Right lobe of liver (tissue), 6 donors: Measurements from ENCODE around the gene NLRP5. TPM values are rescaled to one million over a fixed set of nuclear protein-coding genes. Genes with fewer than 3 reads are reported as not detected.
"Not testable (repeated sequence)": the region's sequence is repeated elsewhere in the genome, so short reads cannot be mapped to it uniquely, and the experiment has no call there.

ENCODE experiments used
- ATAC-seq, 4 donors: fragments of 200-7000 bp; cut with Tn5 transposase; one replicate each; pipeline ENCODE4 v1.9.1; 2020; ENCODE audit warnings: mild to moderate bottlenecking in 4 of 4, moderate library complexity in 4 of 4
- DNase-seq, 3 donors: peaks; one replicate each; pipeline ENCODE4 v3.0.0-alpha.2; 2020
- H3K27ac ChIP-seq, 3 donors: fragments of 200-600 bp; one replicate each; pipeline ENCODE4 v1.8.0; 2022
- H3K27me3 ChIP-seq, 2 donors: fragments of 200-600 bp; one replicate each; pipeline ENCODE4 v1.8.0; 2022
- H3K36me3 ChIP-seq, 4 donors: fragments of 200-600 bp; sonication (generic) in 1 of 4; one replicate each; pipeline versions ENCODE4 v1.5.1 to v1.8.0; 2017 to 2022; ENCODE audit warnings: control low read depth in 1 of 4
- H3K4me1 ChIP-seq, 4 donors: fragments of 200-600 bp; sonication (generic) in 1 of 4; one replicate each; pipeline versions ENCODE4 v1.5.1 to v1.8.0; 2017 to 2022; ENCODE audit warnings: control low read depth in 1 of 4
- H3K4me3 ChIP-seq, 3 donors: fragments of 200-600 bp; one replicate each; pipeline ENCODE4 v1.8.0; 2022
- H3K9me3 ChIP-seq, 4 donors: fragments of 200-600 bp; sonication (generic) in 1 of 4; one replicate each; pipeline versions ENCODE4 v1.5.1 to v1.8.0; 2017 to 2022; ENCODE audit warnings: control low read depth in 1 of 4
- CTCF ChIP-seq, 4 donors: fragments of 200-600 bp in 3 of 4; fragments of 450-650 bp in 1 of 4; IDR thresholded peaks; one replicate each; pipeline versions ENCODE4 v1.5.1 to v1.8.0; 2016 to 2022; ENCODE audit warnings: antibody characterized with exemption in 4 of 4, mild to moderate bottlenecking in 2 of 4
- POLR2A ChIP-seq: fragments of 450-650 bp; IDR thresholded peaks from one replicate; pipeline ENCODE4 v1.6.1; 2017; ENCODE audit warnings: antibody characterized with exemption, mild to moderate bottlenecking
- WGBS: methylation state at CpG from one replicate; pipeline ENCODE4 v1.1.6; 2018; ENCODE audit warnings: low coverage, low lambda C conversion rate; ENCODE audit not compliant: insufficient coverage; ENCODE audit errors: missing lambda C conversion rate; 5-methylcytosine and 5-hydroxymethylcytosine counted together
- intact Hi-C, 2 donors: fragments of 100-400 bp; cut with DNase I; formaldehyde crosslinking; loops; one replicate each; pipeline versions ENCODE4 v1.11.2 to v1.14.1; 2022
- total RNA-seq, 6 experiments: library from RNA; depleted of rRNA in 2 of 6; stranded (reverse); fragments of >200 nt in 2 of 6; fragmentation: NEBNext Ultra II Directional in 3 of 6; extraction: Animal tissue kit (Norgen Biotek cat#: 25700) in 3 of 6; gene quantifications; one replicate each; pipeline versions ENCODE4 v1.1.0 to v1.2.4, GENCODE V29; 2016 to 2023
- donor health status: DM: no; HTN: yes; CAD: no.
- donor health status: DM: no; HTN: no; CAD: no.
- donor health status: DM: no; HTN: no; CAD: no.
- donor health status: DM: no; HTN: yes; CAD: no.
- donor health status: DM: no; HTN: yes; CAD: no.

The NLRP5 gene
- total RNA-seq, 6 experiments from 2014 or later, result not detected

DNA sequence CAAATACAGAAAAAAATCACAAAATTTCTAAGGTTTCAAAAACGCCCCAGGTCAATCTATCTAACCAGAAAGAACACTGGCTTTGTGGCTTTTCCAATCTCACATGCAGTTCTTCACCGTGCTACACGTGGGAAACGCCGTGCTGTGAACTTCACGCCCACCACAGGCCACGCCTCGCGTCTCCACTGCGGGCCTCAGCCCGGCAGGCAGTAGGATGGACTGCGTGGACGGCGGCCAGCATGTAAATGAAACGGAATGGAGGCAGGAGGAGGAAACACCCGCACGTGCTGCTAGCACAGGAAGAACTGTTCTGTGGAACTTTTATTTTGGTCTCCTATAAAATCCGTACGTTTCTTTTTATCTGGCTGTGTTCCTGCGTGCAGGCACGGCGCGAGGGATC is 110.7 kb downstream of the NLRP5 start:
- Histone ChIP-seq H3K4me1 (no peaks in the 10 kb centered on the region), H3K27me3 (no peaks in the 10 kb centered on the region), H3K27ac (no peak overlapping the region), H3K36me3 (peaks cover 0 to 14% (median 5%) of the 10 kb centered on the region in 4 donors), H3K4me3 (no peak overlapping the region), H3K9me3 (no peaks in the 10 kb centered on the region)
- TF ChIP-seq POLR2A (no peak), CTCF (IDR thresholded peaks at IDR 0.05) (no peak)
- peak in 1 of 3 donors; percentile 35 for DNase-seq
- WGBS, result 85% methylated on average over 17 of the region's 23 CpGs
- ATAC-seq, result peak; percentile 22 to 37 (median 34)
- intact Hi-C loops, result no loop called here

GRCh38 chr19:56097776-56098175 is 111.2 kb downstream of the NLRP5 start:
- H3K36me3 ChIP-seq, result peaks cover 0 to 14% (median 7%) of the 10 kb centered on the region in 4 donors
- H3K4me1 ChIP-seq, result no peaks in the 10 kb centered on the region
- H3K4me3 ChIP-seq, result no peak overlapping the region
- WGBS, result 100% methylated on average over 4 of the region's 7 CpGs
- DNase-seq (no peak), ATAC-seq (no peak)
- TF ChIP-seq POLR2A (no peak), CTCF (IDR thresholded peaks at IDR 0.05) (no peak)
- no peaks in the 10 kb centered on the region for H3K9me3 ChIP-seq
- intact Hi-C loops, result no loop called here
- no peaks in the 10 kb centered on the region for H3K27me3 ChIP-seq
- no peak overlapping the region for H3K27ac ChIP-seq

- intact Hi-C loops, ATAC-seq, DNase-seq, H3K4me3 ChIP-seq, H3K27ac ChIP-seq, H3K27me3 ChIP-seq, H3K9me3 ChIP-seq, H3K4me1 ChIP-seq: not testable (repeated sequence)
- H3K36me3 ChIP-seq, result peaks cover 0 to 16% (median 6%) of the 10 kb centered on the region in 4 donors
- 100% methylated on average over 3 of the region's 21 CpGs for WGBS
These were observed 111.7 kb downstream of the NLRP5 start for GRCh38 chr19:56098237-56098636.

GRCh38 chr19:56098731-56099568 is 112.4 kb downstream of the NLRP5 start:
- intact Hi-C loops, result no loop called here

More at GRCh38 chr19:56098731-56099568, 112.4 kb downstream of the NLRP5 start:
- TF ChIP-seq POLR2A (no peak), CTCF (IDR thresholded peaks at IDR 0.05) (no peak)
- no peak overlapping the region for H3K27ac ChIP-seq
- H3K27me3 ChIP-seq, result no peaks in the 10 kb centered on the region
- WGBS, result 95% methylated on average over 4 of the region's 34 CpGs
- no peak overlapping the region for H3K4me3 ChIP-seq
- H3K36me3 ChIP-seq, result peaks cover 0 to 16% (median 4%) of the 10 kb centered on the region in 4 donors
- H3K9me3 ChIP-seq, result no peaks in the 10 kb centered on the region
- no peak for ATAC-seq
- no peaks in the 10 kb centered on the region for H3K4me1 ChIP-seq
- peak in 1 of 3 donors; percentile 46 for DNase-seq
